ENCODE data around the gene FSIP2.

DNA sequence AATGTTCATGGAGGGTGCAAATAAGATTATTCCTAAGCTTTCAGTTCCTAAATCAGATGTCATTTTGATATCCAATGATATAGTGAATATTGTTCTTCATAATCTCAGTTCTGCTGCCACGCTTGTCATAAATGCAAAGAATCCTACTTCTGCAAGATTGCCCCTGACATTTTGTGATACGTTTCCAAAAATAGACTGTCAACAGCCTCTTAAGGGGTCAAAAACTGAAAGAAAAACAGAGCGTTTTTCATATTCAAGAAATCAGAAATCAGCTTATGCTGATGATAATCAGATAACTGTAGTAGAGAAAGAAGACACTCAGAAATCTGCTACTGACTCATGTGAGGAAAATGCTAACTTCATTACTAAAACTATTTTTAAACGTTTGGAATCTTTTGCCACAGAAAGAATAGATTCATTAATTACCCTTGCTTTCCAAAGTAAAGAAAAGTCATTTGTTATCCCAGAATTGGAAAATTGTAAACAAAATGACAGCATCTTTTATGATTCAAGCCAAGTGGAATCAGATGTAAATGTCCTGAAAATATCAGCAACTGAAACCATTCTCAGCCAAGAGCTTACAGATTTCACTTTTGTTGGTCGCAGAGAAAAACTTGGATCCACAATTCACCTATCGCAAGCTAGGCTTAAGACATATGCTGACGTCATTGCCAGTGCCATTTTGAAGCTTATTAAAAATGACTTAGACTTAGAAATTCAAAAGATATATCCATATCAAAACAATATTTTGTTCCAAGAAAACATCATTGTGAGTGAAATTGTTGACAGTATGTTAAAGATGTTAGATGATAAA, 55.1 kb downstream of the FSIP2 start:
- TF ChIP-seq EZH2 (IDR thresholded peaks at IDR 0.05; ENCODE audit: borderline replicate concordance, control insufficient read depth, low read depth, low read length) (no peak), SUZ12 (IDR thresholded peaks at IDR 0.05; ENCODE audit: unreplicated experiment) (no peak), CTCF (IDR thresholded peaks at IDR 0.05 in 2 of 3, conservative IDR thresholded peaks at IDR 0.05 in 1 of 3; ENCODE audit: control insufficient read depth in 2 of 3, extremely low read depth in 1 of 3, insufficient read depth in 1 of 3, low read depth in 3 of 3, low read length in 3 of 3) (no peak), JUND (IDR thresholded peaks at IDR 0.05; ENCODE audit: low read depth, low read length) (no peak), RAD51 (IDR thresholded peaks at IDR 0.05) (no peak), HDGF (IDR thresholded peaks at IDR 0.05) (no peak), POLR2AphosphoS5 (IDR thresholded peaks at IDR 0.05; ENCODE audit: low read length) (no peak), MXI1 (IDR thresholded peaks at IDR 0.05; ENCODE audit: low read depth, low read length) (no peak), ZNF274 (IDR thresholded peaks at IDR 0.05; ENCODE audit: insufficient read depth, insufficient read length) (no peak)
- TF ChIP-seq, protein P1, sequence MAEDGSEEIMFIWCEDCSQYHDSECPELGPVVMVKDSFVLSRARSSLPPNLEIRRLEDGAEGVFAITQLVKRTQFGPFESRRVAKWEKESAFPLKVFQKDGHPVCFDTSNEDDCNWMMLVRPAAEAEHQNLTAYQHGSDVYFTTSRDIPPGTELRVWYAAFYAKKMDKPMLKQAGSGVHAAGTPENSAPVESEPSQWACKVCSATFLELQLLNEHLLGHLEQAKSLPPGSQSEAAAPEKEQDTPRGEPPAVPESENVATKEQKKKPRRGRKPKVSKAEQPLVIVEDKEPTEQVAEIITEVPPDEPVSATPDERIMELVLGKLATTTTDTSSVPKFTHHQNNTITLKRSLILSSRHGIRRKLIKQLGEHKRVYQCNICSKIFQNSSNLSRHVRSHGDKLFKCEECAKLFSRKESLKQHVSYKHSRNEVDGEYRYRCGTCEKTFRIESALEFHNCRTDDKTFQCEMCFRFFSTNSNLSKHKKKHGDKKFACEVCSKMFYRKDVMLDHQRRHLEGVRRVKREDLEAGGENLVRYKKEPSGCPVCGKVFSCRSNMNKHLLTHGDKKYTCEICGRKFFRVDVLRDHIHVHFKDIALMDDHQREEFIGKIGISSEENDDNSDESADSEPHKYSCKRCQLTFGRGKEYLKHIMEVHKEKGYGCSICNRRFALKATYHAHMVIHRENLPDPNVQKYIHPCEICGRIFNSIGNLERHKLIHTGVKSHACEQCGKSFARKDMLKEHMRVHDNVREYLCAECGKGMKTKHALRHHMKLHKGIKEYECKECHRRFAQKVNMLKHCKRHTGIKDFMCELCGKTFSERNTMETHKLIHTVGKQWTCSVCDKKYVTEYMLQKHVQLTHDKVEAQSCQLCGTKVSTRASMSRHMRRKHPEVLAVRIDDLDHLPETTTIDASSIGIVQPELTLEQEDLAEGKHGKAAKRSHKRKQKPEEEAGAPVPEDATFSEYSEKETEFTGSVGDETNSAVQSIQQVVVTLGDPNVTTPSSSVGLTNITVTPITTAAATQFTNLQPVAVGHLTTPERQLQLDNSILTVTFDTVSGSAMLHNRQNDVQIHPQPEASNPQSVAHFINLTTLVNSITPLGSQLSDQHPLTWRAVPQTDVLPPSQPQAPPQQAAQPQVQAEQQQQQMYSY (CRISPR knock-in tag; IDR thresholded peaks at IDR 0.05) = no peak
